Naive thymus-derived CD8-positive, alpha-beta T cell (primary cell): ENCODE data around the gene KLKB1. TPM values are rescaled to one million over a fixed set of nuclear protein-coding genes. Genes with fewer than 3 reads are reported as not detected.

Source experiments
- ATAC-seq, 2 donors: fragments of 150-1000 bp; cut with Tn5 transposase in 1 of 2; sonication (Bioruptor Pico), chemical (Tn5 transposase) in 1 of 2; 1 replicate in 1 of 2; 2 replicates in 1 of 2; pipeline ENCODE4 v1.10.0; 2021; ENCODE audit warnings: mild to moderate bottlenecking in 2 of 2, moderate library complexity in 2 of 2
- POLR2A ChIA-PET: fragments of 350-600 bp; sonication (Branson Sonifier 250); formaldehyde crosslinking; loops from one replicate; lab custom pipeline; 2021; ENCODE audit warnings: antibody characterized with exemption; lab: Charles Lee
- DNase-seq, 10 donors: peaks; one replicate each; pipeline versions ENCODE4 v3.0.0 to v3.0.0-alpha.2; 2020 to 2022
- H3K27ac Mint-ChIP-seq, 10 donors: one replicate each; pipeline ENCODE4 v1.8.0; 2020 to 2022; ENCODE audit warnings: mild to moderate bottlenecking in 10 of 10, mixed read lengths in 10 of 10, moderate library complexity in 4 of 10, inconsistent platforms in 1 of 10
- H3K27me3 Mint-ChIP-seq, 5 donors: one replicate each; pipeline ENCODE4 v1.8.0; 2021 to 2022; ENCODE audit warnings: mixed read lengths in 5 of 5
- H3K36me3 Mint-ChIP-seq, 3 donors: one replicate each; pipeline ENCODE4 v1.8.0; 2020 to 2022; ENCODE audit warnings: mixed read lengths in 3 of 3, mild to moderate bottlenecking in 2 of 3, inconsistent platforms in 1 of 3
- H3K4me1 Mint-ChIP-seq, 4 donors: one replicate each; pipeline ENCODE4 v1.8.0; 2021 to 2022; ENCODE audit warnings: mixed read lengths in 4 of 4
- H3K4me3 Mint-ChIP-seq, 10 donors: one replicate each; pipeline ENCODE4 v1.8.0; 2020 to 2022; ENCODE audit warnings: mild to moderate bottlenecking in 10 of 10, mixed read lengths in 10 of 10, moderate library complexity in 6 of 10, inconsistent platforms in 1 of 10
- H3K9me3 Mint-ChIP-seq, 9 donors: one replicate each; pipeline ENCODE4 v1.8.0; 2020 to 2022; ENCODE audit warnings: mixed read lengths in 9 of 9, mild to moderate bottlenecking in 3 of 9, inconsistent platforms in 1 of 9, moderate library complexity in 1 of 9
- polyA plus RNA-seq, 3 donors: library from polyadenylated mRNA; unstranded; fragments of 300-500 nt; fragmentation: Illumina TruSeq; gene quantifications; one replicate each; pipeline ENCODE4 v1.2.3, GENCODE V29; 2021
- total RNA-seq, 8 experiments: library from RNA in 2 of 8; stranded (reverse) in 2 of 8; gene quantifications; one replicate each; pipeline ENCODE4 v1.2.3 and lab custom pipeline; 2021 to 2026

Gene KLKB1
- total and polyA plus RNA-seq, 5 experiments from 2014 or later = 1.8 to 2.9 TPM; not detected in 3

- ATAC-seq (no peak), DNase-seq (no peak)
- Mint-ChIP-seq H3K4me3 (no peak overlapping the region), H3K36me3 (no peaks in the 10 kb centered on the region), H3K4me1 (no peaks in the 10 kb centered on the region), H3K27ac (no peak overlapping the region), H3K9me3 (no peaks in the 10 kb centered on the region), H3K27me3 (peaks cover 16 to 74% (median 32%) of the 10 kb centered on the region in 5 donors)
- POLR2A ChIA-PET = no interaction called here
Observed at GRCh38 chr4:186304216-186304615, 76.9 kb downstream of the KLKB1 start.

DNA sequence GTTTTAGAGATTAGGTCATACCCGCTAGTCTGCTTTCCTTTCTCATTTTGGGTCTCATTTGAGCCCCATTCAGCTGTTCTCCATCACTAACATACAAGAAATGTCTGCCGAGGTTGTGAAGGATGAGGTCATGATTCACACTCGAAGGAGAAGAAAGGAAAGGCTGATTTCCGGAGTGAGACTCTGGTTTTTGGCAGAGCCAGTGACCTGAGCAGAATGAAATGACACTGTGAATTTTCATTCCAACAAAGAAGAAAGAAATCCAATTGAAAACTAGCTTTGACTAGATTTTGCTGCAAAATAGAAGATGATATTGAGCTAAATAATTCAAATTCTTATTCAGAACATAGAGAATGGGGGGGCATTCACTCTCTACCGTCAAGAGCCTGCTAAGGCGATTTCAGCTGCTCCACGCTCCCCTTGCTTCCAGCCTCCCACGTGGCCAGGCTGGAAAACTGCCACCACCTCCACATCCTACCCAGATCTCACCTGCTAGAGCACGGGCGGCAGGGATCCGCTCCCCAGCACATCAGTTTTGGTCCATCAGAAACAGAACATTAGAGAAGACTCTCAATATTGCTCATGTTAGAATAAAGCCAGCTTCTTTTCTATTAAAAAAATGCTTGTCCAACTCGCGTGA, 77.7 kb downstream of the KLKB1 start:
- Mint-ChIP-seq H3K9me3 (no peaks in the 10 kb centered on the region), H3K36me3 (no peaks in the 10 kb centered on the region), H3K4me3 (no peak overlapping the region), H3K27me3 (peaks cover 14 to 68% (median 27%) of the 10 kb centered on the region in 5 donors), H3K4me1 (no peaks in the 10 kb centered on the region), H3K27ac (no peak overlapping the region)
- no peak for DNase-seq
- POLR2A ChIA-PET = no interaction called here
- ATAC-seq = no peak

DNA sequence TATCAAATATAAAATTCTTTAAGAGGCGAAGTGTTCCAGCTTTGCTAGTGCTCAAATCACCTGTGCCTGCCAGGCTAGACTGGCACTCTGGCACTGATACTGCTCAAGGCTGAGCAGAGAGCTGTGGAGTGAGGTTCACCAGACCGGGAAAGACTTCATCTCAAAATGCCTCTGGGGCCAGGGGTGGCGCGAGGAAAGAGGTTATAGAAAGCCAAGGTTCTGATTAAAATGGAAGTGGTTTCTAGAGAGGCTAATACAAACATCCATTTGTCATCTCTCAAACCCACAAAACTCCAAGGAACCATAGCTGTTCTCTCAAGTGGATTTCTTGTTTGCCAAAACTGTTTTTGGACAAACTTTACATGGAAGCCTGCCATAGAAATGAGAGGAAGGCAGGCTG, 80.2 kb downstream of the KLKB1 start:
- Mint-ChIP-seq H3K27ac (no peak overlapping the region), H3K36me3 (no peaks in the 10 kb centered on the region), H3K4me3 (no peak overlapping the region), H3K9me3 (no peaks in the 10 kb centered on the region), H3K27me3 (peaks cover 17 to 68% (median 31%) of the 10 kb centered on the region in 5 donors), H3K4me1 (no peaks in the 10 kb centered on the region)
- POLR2A ChIA-PET = no interaction called here
- DNase-seq (no peak), ATAC-seq (no peak)

DNA sequence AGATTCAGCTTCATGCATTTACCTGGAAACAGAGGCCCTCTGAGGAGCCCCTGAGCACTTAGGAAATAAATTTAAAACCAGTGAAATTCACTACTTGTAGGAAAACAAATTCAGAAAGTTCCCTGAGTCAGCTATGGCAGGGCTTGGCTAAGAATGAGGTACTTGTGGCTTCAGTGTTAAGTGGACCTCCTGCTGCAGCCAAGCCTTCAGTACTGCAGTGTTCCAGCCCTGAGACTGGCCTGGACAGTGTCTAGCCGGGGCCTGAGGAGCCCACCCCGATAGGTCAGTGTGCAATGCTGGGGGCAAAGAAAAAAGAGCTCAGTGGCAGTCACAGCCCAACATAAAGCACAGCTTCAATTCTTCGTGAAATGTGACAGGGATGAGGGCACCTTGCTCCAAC, 80.6 kb downstream of the KLKB1 start:
- H3K9me3 Mint-ChIP-seq = no peaks in the 10 kb centered on the region
- DNase-seq (no peak), ATAC-seq (no peak)
- H3K4me3 Mint-ChIP-seq = no peak overlapping the region
- POLR2A ChIA-PET = no interaction called here
- H3K27ac Mint-ChIP-seq = no peak overlapping the region
- no peaks in the 10 kb centered on the region for H3K36me3 Mint-ChIP-seq
- H3K4me1 Mint-ChIP-seq = no peaks in the 10 kb centered on the region
- H3K27me3 Mint-ChIP-seq = peaks cover 17 to 70% (median 35%) of the 10 kb centered on the region in 5 donors

Other genes starting within 250 kb of the KLKB1 start
- under 1 TPM; 0.25 to 0.36 TPM for gene TLR3, start 158.4 kb upstream of the KLKB1 start, total RNA-seq
- 1 to 10 TPM in 1 of 3 donors, under 1 TPM in 2; 0.43 to 3.8 (median 0.80) TPM for gene TLR3, start 158.4 kb upstream of the KLKB1 start, polyA plus RNA-seq
- 1 to 10 TPM; 2.4 to 2.5 TPM for gene FAM149A, start 122.8 kb upstream of the KLKB1 start, total RNA-seq
- gene FAM149A, start 122.8 kb upstream of the KLKB1 start, polyA plus RNA-seq = under 1 TPM in 2 of 3 donors, not detected in 1; 0.12 to 0.18 TPM
- gene CYP4V2, start 35.9 kb upstream of the KLKB1 start, total RNA-seq = 10 to 100 TPM; 29.4 to 30.3 TPM
- gene CYP4V2, start 35.9 kb upstream of the KLKB1 start, polyA plus RNA-seq = 10 to 100 TPM; 19.3 to 28.4 (median 22.9) TPM
- gene F11, start 38.7 kb downstream of the KLKB1 start, total RNA-seq = not detected
- gene F11, start 38.7 kb downstream of the KLKB1 start, polyA plus RNA-seq = not detected